ENCODE measurements around the gene TM9SF1. TPM values are rescaled to one million over a fixed set of nuclear protein-coding genes. Genes with fewer than 3 reads are reported as not detected.
"Not testable (repeated sequence)": the region's sequence is repeated elsewhere in the genome, so short reads cannot be mapped to it uniquely, and the experiment has no call there.

TM9SF1 gene
- total RNA-seq, 4 donors from 2014 or later: 92.0 to 114 (median 107) TPM

DNA sequence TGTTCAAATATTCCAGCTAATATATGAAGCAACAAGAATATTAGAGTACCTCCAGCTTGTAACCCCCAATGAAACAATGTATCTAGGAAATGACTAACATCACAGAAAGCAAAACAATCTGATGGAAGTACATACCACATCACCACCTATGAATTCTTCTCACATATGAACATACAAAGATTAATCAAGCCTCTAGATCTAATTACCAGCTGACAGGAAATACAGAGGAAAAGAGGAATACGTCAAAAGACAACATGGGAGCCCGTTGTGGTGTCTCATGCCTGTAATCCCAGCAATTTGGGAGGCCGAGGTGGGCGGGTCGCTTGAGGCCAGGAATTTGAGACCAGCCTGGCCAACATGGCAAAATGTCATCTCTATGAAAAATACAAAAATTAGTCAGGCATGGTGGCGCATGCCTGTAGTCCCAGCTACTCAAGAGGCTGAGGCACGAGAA lies 29.4 kb upstream of the TM9SF1 start:
- TF ChIP-seq CTCF (IDR thresholded peaks at IDR 0.05): no peak
- WGBS, 2 donors: 58 to 61% methylated on average over 7 of the region's 7 CpGs
- peak; percentile 42 to 61 for DNase-seq
- H3K4me1 ChIP-seq: peaks cover 6 to 16% of the 10 kb centered on the region in 2 donors
- H3K9me3 ChIP-seq: no peaks in the 10 kb centered on the region
- H3K4me3 ChIP-seq (replicated peaks in 1 of 3): no peak overlapping the region
- H3K27me3 ChIP-seq: no peaks in the 10 kb centered on the region
- H3K36me3 ChIP-seq: no peaks in the 10 kb centered on the region
- intact Hi-C loops (cut with DNase I): no loop called here
- H3K27ac ChIP-seq: peak overlapping the region; percentile 3 to 56 (median 46)

DNA sequence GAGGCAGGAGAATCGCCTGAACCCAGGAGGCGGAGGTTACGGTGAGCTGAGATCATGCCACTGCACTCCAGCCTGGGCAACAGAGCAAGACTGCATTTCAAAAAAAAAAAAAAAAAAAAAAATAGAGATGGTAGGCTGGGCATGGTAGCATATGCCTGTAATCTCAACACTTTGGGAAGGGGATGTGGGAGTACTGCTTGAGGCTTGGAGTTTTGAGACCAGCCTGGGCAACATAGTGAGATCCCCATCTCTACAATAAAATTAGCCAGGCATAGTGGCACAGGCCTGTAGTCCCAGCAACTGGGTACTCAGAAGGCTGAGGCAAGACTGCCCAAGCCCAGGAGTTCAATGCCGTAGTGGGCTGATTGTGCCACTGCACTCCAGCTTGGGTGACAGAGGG lies 27.7 kb upstream of the TM9SF1 start:
- H3K36me3 ChIP-seq; H3K4me3 ChIP-seq (replicated peaks in 1 of 3); H3K27me3 ChIP-seq; DNase-seq; H3K9me3 ChIP-seq; H3K27ac ChIP-seq; intact Hi-C loops (cut with DNase I): not testable (repeated sequence)
- H3K4me1 ChIP-seq: peaks cover 6 to 16% of the 10 kb centered on the region in 2 donors
- WGBS, 2 donors: 99 to 100% methylated on average over 4 of the region's 4 CpGs

DNA sequence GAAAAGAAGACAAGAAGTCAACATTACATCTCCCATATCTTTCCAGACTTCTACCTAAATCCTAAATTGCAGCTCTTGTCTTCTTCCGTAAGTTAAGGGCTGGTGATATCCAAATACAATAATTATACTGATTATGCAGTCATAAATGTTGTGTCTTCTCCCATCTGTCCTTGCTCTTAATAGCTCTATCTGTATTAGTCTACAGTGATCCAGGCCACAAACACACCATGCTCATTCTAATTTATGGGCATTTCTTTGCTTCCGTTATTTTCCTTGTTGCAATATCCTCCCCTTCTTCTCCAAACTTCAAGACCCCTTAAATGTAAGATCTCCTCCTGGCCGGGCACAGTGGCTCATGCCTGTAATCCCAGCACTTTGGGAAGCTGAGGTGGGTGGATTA lies 24.3 kb upstream of the TM9SF1 start:
- no peaks in the 10 kb centered on the region for H3K36me3 ChIP-seq
- no peaks in the 10 kb centered on the region for H3K9me3 ChIP-seq
- peaks cover 2 to 16% of the 10 kb centered on the region in 2 donors for H3K4me1 ChIP-seq
- whole genome bisulfite sequencing, 2 donors: 59 to 63% methylated on average over 3 of the region's 3 CpGs
- no peak for TF ChIP-seq POLR2A (IDR thresholded peaks at IDR 0.05)
- no peak for TF ChIP-seq CTCF (IDR thresholded peaks at IDR 0.05)
- intact Hi-C loops (cut with DNase I): no loop called here
- H3K27ac ChIP-seq: no peak overlapping the region
- H3K27me3 ChIP-seq: no peaks in the 10 kb centered on the region
- H3K4me3 ChIP-seq (replicated peaks in 1 of 3): no peak overlapping the region
- DNase-seq: no peak

DNA sequence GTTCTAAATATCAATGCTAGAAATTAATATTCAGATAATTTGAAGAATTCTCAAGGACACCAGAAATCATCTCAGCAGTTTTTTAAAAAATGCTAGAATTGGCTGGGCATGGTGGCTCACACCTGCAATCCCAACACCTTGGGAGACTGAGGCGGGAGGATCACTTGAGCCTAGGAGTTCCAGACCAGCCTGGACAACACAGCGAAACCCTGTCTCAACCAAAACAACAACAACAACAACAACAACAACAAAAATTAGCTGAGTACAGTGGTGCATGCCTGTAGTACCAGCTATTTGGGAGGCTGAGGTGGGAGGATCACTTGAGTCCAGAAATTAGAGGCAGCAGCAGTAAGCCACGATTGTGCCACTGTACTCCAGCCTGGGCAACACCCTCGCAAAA lies 23.8 kb upstream of the TM9SF1 start:
- Histone ChIP-seq H3K4me1 (peaks cover 0 to 15% of the 10 kb centered on the region in 2 donors), H3K27me3 (no peaks in the 10 kb centered on the region), H3K4me3 (replicated peaks in 1 of 3) (no peak overlapping the region), H3K36me3 (no peaks in the 10 kb centered on the region), H3K27ac (no peak overlapping the region), H3K9me3 (no peaks in the 10 kb centered on the region)
- no peak for TF ChIP-seq CTCF (IDR thresholded peaks at IDR 0.05)
- TF ChIP-seq POLR2A (IDR thresholded peaks at IDR 0.05): no peak
- intact Hi-C loops (cut with DNase I): no loop called here
- DNase-seq: no peak
- WGBS, 2 donors: 90 to 97% methylated on average over 4 of the region's 4 CpGs

- 87 to 92% methylated on average over 1 of the region's 1 CpG for WGBS, 2 donors
- H3K4me1 ChIP-seq: peaks cover 0 to 28% of the 10 kb centered on the region in 2 donors
- DNase-seq; H3K27ac ChIP-seq; intact Hi-C loops (cut with DNase I); H3K27me3 ChIP-seq; H3K9me3 ChIP-seq; H3K4me3 ChIP-seq (replicated peaks in 1 of 3); H3K36me3 ChIP-seq: not testable (repeated sequence)
These were observed 21.6 kb upstream of the TM9SF1 start for GRCh38 chr14:24216876-24217275.

DNA sequence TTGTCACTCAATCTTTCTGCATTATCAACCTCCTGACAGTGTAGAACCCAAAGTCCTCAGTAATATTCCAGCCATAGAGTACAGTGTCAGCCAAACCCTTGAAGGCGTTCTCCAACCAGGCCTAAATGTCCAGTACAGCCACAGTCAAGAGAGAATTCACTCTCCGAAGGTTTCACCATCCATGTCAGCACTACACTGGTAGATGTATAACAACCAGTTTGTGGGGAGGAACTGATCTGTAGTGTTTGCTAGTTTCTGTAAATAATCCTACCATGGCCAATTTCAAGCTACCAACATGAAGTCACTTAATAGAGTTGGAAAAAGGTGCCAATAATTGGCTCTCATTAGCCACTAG lies 21.1 kb upstream of the TM9SF1 start:
- no peak overlapping the region for H3K4me3 ChIP-seq (replicated peaks in 1 of 3)
- H3K27ac ChIP-seq: peak overlapping the region in 2 of 3 donors; percentile 85 to 87
- no peaks in the 10 kb centered on the region for H3K27me3 ChIP-seq
- intact Hi-C loops (cut with DNase I): no loop called here
- peaks cover 0 to 28% of the 10 kb centered on the region in 2 donors for H3K4me1 ChIP-seq
- no peaks in the 10 kb centered on the region for H3K36me3 ChIP-seq
- WGBS, 2 donors: 82 to 90% methylated on average over 2 of the region's 2 CpGs
- TF ChIP-seq CTCF (IDR thresholded peaks at IDR 0.05) (no peak), POLR2A (IDR thresholded peaks at IDR 0.05) (no peak)
- no peak for DNase-seq
- H3K9me3 ChIP-seq: no peaks in the 10 kb centered on the region

All from thyroid gland (tissue), 4 donors.